Measurements from ENCODE around the gene GPR160. TPM values are rescaled to one million over a fixed set of nuclear protein-coding genes. Genes with fewer than 3 reads are reported as not detected.
"Not testable (repeated sequence)": the region's sequence is repeated elsewhere in the genome, so short reads cannot be mapped to it uniquely, and the experiment has no call there.

GPR160 gene
- total RNA-seq, 1 donor from 2014 or later = 36.3 TPM

- DNase-seq (ENCODE audit: low spot score) = no peak
Measured at GRCh38 chr3:170111147-170111771, 73.5 kb downstream of the GPR160 start.

- DNase-seq (ENCODE audit: low spot score) = not testable (repeated sequence)
Measured at GRCh38 chr3:170114165-170114564, 76.4 kb downstream of the GPR160 start.

GRCh38 chr3:170117134-170117533 is 79.3 kb downstream of the GPR160 start:
- no peak for DNase-seq (ENCODE audit: low spot score)

- DNase-seq (ENCODE audit: low spot score) = no peak
Measured at GRCh38 chr3:170128259-170128976, 90.6 kb downstream of the GPR160 start.

GRCh38 chr3:170128977-170129431 is 91.2 kb downstream of the GPR160 start:
- no peak for DNase-seq (ENCODE audit: low spot score)

GRCh38 chr3:170130532-170130931 is 92.7 kb downstream of the GPR160 start:
- DNase-seq (ENCODE audit: low spot score) = no peak

- no peak for DNase-seq (ENCODE audit: low spot score)
Measured at GRCh38 chr3:170132335-170132734, 94.5 kb downstream of the GPR160 start.

Other genes starting within 250 kb of the GPR160 start
- not detected for gene LRRIQ4, start 225.1 kb upstream of the GPR160 start, total RNA-seq
- 2.3 TPM for gene LRRC34, start 225.1 kb upstream of the GPR160 start, total RNA-seq
- 2.9 TPM for gene LRRC31, start 168.1 kb upstream of the GPR160 start, total RNA-seq
- gene SAMD7, start 126.4 kb upstream of the GPR160 start, total RNA-seq = not detected
- 135 TPM for gene SEC62, start 71.2 kb upstream of the GPR160 start, total RNA-seq
- 76.5 TPM for gene PHC3, start 143.7 kb downstream of the GPR160 start, total RNA-seq
- gene PRKCI, start 184.4 kb downstream of the GPR160 start, total RNA-seq = 25.2 TPM